ENCODE data around the gene VEGFB. TPM values are rescaled to one million over a fixed set of nuclear protein-coding genes. Genes with fewer than 3 reads are reported as not detected.

Gene VEGFB
- total and polyA plus RNA-seq, 2 of the 8 experiments (the other 6 are each of a cell fraction or from before 2014, with no cell fraction given), result 9.3 to 49.6 TPM

DNA sequence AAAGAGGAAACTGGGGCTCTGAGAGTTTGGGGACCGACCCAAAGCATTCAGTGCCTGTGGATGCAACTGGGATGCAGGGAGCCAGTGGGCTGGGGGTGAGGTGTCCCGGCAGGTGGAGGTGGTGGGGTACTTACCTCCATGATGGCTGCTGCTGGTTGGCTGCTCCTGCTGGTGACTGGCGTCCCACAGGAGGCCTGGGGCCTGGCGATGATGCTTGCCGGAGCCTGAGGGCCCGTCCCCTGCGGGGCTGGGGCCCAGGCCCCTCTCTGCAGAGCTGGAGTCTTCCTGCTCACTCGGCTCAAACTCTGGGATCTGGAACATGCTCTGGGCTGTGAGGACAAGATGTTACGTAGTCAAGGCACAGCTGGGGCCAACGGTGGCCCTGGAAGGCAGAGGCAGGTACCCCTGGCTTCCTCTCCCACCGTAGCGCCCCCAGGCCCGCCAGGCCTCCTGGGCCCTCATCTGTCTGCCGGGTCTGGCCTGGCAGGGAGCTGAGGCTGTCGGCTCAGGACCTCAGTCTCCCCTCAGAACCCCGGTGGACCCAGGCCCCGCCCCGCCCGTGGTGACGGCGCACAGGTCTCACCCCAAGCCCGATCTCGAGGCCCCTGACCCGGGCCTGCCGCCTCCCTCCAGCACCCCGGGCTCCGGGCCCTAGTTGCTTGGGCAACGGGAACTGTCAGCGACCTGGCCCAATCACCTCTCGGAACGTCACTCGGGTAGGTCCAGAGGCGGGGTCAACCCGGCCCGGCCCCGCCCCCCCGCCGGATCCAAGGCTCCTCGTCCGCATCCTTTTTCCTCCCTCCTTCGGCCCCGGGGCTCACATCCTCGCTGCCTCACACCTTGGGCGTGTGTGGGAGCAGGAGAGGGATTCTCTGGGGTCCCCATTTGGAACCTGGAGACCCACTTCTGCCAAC is 49.9 kb downstream of the VEGFB start, which contains the start of gene BAD:
TSS of gene BAD (minus strand) at position 618 of the 914 bp plus-strand sequence. CDS start at position 321, 297 bp downstream.
- peak within 1 kb of the TSS; percentile 59 to 96 for H3K4me2 ChIP-seq (ENCODE audit: insufficient read depth in 1 of 2, low read depth in 2 of 2, low read length in 2 of 2)
- CTCF ChIA-PET (ENCODE audit: partially characterized antibody), result interaction anchor here (0.6 to 11.4 kb wide), 11 partner anchors 10 to 1733 kb away, joined by 3 to 134 read pairs (median 4); partner anchors contain the start of genes CATSPERZ, ESRRA, PRDX5 and TRMT112
- H4K5ac ChIP-seq (ENCODE audit: insufficient read length, low read depth, low read length), result peak within 1 kb of the TSS; percentile 89
- no peak within 1 kb of the TSS for H3K14ac ChIP-seq (ENCODE audit: insufficient read length)
- peaks cover 0 to 7% (median 3%) of the 10 kb centered on the region in 4 experiments; a peak in 3 of 7 replicates for H3K27me3 ChIP-seq (replicated peaks in 1 of 4; ENCODE audit: control insufficient read depth in 3 of 4, extremely low read depth in 1 of 4, insufficient read depth in 3 of 4, low read length in 3 of 4)
- H2BK20ac ChIP-seq (ENCODE audit: low read length), result no peak within 1 kb of the TSS
- H3K79me1 ChIP-seq (ENCODE audit: low read depth, low read length), result no peaks in the 10 kb centered on the region; the same call in 1 of the 2 replicates
- peak in 1 of 2 experiments; percentile 25; a peak in 1 of 3 replicates for TF ChIP-seq POLR2A (IDR thresholded peaks at IDR 0.05; ENCODE audit: control extremely low read depth in 1 of 2, low read depth in 2 of 2, low read length in 2 of 2)
- TF ChIP-seq TAF1 (IDR thresholded peaks at IDR 0.05; ENCODE audit: low read depth, low read length), result peak; percentile 61; the same call in 1 of the 2 replicates
- no peak for TF ChIP-seq BACH1 (IDR thresholded peaks at IDR 0.05; ENCODE audit: low read length)
- TF ChIP-seq CHD2 (IDR thresholded peaks at IDR 0.05; ENCODE audit: low read length), result peak; percentile 73; the same call in 1 of the 2 replicates
- no peak for TF ChIP-seq HDAC6 (IDR thresholded peaks at IDR 0.05; ENCODE audit: low read depth, low read length)
- TF ChIP-seq SP2 (IDR thresholded peaks at IDR 0.05; ENCODE audit: low read length), result peak; percentile 39; the same call in 1 of the 2 replicates
- 0 out of 2 replicates have a peak, but pooled peaks have one; percentile 30 for TF ChIP-seq YY1 (IDR thresholded peaks at IDR 0.05; ENCODE audit: low read depth, low read length)
- peak; percentile 89 for TF ChIP-seq SP1 (IDR thresholded peaks at IDR 0.05; ENCODE audit: low read depth, low read length)
- TF ChIP-seq TBP (IDR thresholded peaks at IDR 0.05; ENCODE audit: low read depth, low read length), result peak; percentile 52; the same call in 1 of the 2 replicates
- no peak for TF ChIP-seq RXRA (IDR thresholded peaks at IDR 0.05; ENCODE audit: insufficient read depth, low read depth, low read length)
- peak; percentile 88 for TF ChIP-seq CREB1 (IDR thresholded peaks at IDR 0.05)
- H4K91ac ChIP-seq (replicated peaks; ENCODE audit: insufficient read length, low read length), result peak within 1 kb of the TSS; percentile 83
- peak within 1 kb of the TSS; percentile 49 to 70 (median 69) for H3K4me3 ChIP-seq (ENCODE audit: extremely low read depth in 1 of 4, insufficient read depth in 2 of 4, low read depth in 3 of 4, low read length in 4 of 4)
- peak within 1 kb of the TSS; percentile 68; the same call in 1 of the 2 replicates for H3K27ac ChIP-seq (ENCODE audit: low read depth, low read length)
- peak within 1 kb of the TSS; percentile 72 for H3K4ac ChIP-seq (replicated peaks; ENCODE audit: insufficient read length, low read depth, low read length)
- no peak within 1 kb of the TSS; the same call in 1 of the 2 replicates for H2BK15ac ChIP-seq (ENCODE audit: low read length)
- peaks cover 10% of the 10 kb centered on the region; the same call in 1 of the 2 replicates for H3K23me2 ChIP-seq (ENCODE audit: low read depth, low read length)
- H3K36me3 ChIP-seq (ENCODE audit: control insufficient read depth in 2 of 4, insufficient read depth in 4 of 4, low read length in 3 of 4), result no peaks in the 10 kb centered on the region
- H3K79me2 ChIP-seq (ENCODE audit: control insufficient read depth in 1 of 2, insufficient read depth in 2 of 2, low read length in 2 of 2), result no peaks in the 10 kb centered on the region
- H2BK12ac ChIP-seq (ENCODE audit: low read depth, low read length), result no peak within 1 kb of the TSS
- WGBS, 2 experiments (ENCODE audit: extremely low coverage in 1 of 2, insufficient coverage in 1 of 2, insufficient read length in 1 of 2, insufficient replicate concordance in 2 of 2, low coverage in 1 of 2, low lambda C conversion rate in 2 of 2, missing lambda C conversion rate in 1 of 2), result 18% methylated on average over 24 of the region's 44 CpGs; no CpG with 5 or more reads in 1 of the 2 experiments
- no peaks in the 10 kb centered on the region for H3K9me3 ChIP-seq (ENCODE audit: insufficient read depth in 2 of 2, low read depth in 1 of 2, low read length in 1 of 2)
- no peak for FAIRE-seq
- H4K8ac ChIP-seq (ENCODE audit: extremely low read depth, insufficient read depth, low read length), result peak within 1 kb of the TSS; percentile 81
- peak within 1 kb of the TSS in 3 of 4 experiments; percentile 6 to 58 (median 56); a peak in 5 of 7 replicates for H3K9ac ChIP-seq (replicated peaks in 1 of 4; ENCODE audit: extremely low read depth in 1 of 4, low read depth in 3 of 4, low read length in 3 of 4)
- no peak within 1 kb of the TSS for H2AK5ac ChIP-seq (ENCODE audit: low read depth, low read length)
- POLR2A ChIA-PET (ENCODE audit: partially characterized antibody), result interaction anchor here (0.6 to 9.5 kb wide), 13 partner anchors 8 to 76 kb away, joined by 3 to 79 read pairs (median 5); partner anchors contain the start of genes CATSPERZ, ESRRA and PPP1R14B
- peaks cover 0 to 6% of the 10 kb centered on the region in 2 experiments for H4K20me1 ChIP-seq (replicated peaks in 1 of 2; ENCODE audit: control insufficient read depth in 1 of 2, insufficient read depth in 2 of 2, low read length in 2 of 2)
- H3K23ac ChIP-seq (ENCODE audit: insufficient read length), result no peak within 1 kb of the TSS
- peak within 1 kb of the TSS; percentile 67 for H3K18ac ChIP-seq (ENCODE audit: extremely low read depth, low read length)
- peaks cover 0 to 8% (median 4%) of the 10 kb centered on the region in 4 experiments; a peak in 4 of 7 replicates for H3K4me1 ChIP-seq (replicated peaks in 1 of 4; ENCODE audit: control insufficient read depth in 3 of 4, insufficient read depth in 4 of 4, low read length in 3 of 4)
- no peak within 1 kb of the TSS for H2AFZ ChIP-seq (ENCODE audit: low read length)
- peak in 1 of 2 experiments; percentile 96 for DNase-seq (ENCODE audit: low read depth in 1 of 2, low spot score in 2 of 2)
- peak within 1 kb of the TSS; percentile 67 for H3K56ac ChIP-seq (replicated peaks; ENCODE audit: insufficient read length, low read depth, low read length)
- H2BK5ac ChIP-seq (ENCODE audit: low read depth, low read length), result peak within 1 kb of the TSS; percentile 81; the same call in 1 of the 2 replicates
- H2BK120ac ChIP-seq (replicated peaks; ENCODE audit: low read depth, low read length), result no peak within 1 kb of the TSS

Measured in H1 (cell line).